Stimulated activated CD4-positive, alpha-beta T cell treated with anti-CD3 and anti-CD28 coated beads, Interleukin-4, amount 100 ng/mL, for 48 hours (primary cell): Measurements from ENCODE around the gene COL13A1.
A peak's percentile ranks its signal among the peaks of the same experiment; 100 is the strongest.

ENCODE experiments used
- DNase-seq, 2 donors: peaks; one replicate each; pipeline ENCODE4 v3.0.0-alpha.2; 2020; ENCODE audit warnings: low read depth in 2 of 2

COL13A1 gene

DNA sequence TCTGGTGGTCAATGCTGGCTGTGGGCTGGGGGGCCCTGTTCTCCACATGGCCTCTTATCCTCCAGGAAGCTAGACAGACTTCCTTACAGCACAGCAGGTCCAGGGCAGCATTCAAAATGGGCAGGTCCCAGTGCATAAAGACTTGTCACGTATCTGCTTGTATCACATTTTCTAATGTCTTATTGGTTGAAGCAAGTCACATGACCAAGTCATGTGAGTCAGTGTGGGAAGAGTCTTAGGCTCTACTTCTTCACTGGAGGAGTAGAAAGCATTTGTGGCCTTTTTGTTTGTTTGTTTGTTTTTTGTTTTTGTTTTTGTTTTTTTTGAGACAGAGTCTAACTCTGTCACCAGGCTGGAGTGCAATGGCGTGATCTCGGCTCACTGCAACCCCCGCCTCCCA lies 104.7 kb downstream of the COL13A1 start:
- DNase-seq, result no peak

DNA sequence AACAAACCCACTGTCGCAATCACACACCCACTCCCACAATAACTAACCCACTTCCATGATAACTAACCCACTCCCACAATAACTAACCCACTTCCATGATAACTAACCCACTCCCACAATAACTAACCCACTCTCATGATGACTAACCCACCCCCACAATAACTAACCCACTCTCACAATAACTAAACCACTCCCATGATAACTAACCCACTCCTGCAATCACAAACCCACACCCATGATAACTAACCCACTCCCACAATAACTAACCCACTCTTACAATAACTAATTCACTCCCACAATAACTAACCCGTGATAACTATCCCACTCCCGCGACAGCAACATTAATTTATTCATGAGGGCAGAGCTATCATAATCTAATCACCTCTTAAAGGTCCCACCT lies 105.8 kb downstream of the COL13A1 start:
- no peak for DNase-seq

DNA sequence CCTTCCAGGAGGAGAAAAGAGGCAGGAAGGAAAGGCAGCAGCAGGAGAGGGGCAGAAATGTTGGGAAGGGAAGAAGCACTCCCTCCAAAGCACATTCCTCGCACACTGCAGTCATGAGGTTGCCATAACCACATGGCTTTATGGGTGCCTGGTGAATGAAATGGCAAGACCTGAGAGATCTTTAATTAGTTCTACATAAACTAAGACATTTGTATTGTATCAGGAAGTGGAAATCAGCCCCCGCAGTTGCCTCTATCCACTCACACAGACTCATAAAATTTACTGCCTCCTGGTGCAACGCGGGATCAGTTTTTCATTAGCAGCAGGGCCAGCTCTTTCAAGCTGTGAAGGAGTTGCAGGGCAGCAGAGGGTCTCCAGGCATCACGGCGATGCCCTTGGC lies 106.4 kb downstream of the COL13A1 start:
- no peak for DNase-seq

DNA sequence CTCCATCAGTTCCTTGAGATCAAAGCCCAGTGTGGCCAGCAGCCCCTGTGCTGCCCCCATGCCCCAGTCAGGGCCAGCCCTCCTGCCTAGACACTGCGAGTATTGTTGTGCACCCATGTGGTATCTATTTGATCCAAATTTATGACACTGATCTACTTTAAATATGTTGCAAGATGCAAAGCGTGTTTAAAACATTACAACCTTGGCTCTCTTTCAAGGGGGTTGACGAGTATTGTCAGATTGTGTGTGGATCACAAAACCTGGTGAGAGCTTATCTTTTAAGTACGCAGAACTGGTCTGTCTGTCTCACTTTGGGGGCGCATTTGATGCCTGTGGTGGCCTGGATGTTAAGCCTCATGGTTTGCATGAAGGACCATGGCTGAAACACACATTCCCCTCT lies 108.9 kb downstream of the COL13A1 start:
- no peak for DNase-seq

DNA sequence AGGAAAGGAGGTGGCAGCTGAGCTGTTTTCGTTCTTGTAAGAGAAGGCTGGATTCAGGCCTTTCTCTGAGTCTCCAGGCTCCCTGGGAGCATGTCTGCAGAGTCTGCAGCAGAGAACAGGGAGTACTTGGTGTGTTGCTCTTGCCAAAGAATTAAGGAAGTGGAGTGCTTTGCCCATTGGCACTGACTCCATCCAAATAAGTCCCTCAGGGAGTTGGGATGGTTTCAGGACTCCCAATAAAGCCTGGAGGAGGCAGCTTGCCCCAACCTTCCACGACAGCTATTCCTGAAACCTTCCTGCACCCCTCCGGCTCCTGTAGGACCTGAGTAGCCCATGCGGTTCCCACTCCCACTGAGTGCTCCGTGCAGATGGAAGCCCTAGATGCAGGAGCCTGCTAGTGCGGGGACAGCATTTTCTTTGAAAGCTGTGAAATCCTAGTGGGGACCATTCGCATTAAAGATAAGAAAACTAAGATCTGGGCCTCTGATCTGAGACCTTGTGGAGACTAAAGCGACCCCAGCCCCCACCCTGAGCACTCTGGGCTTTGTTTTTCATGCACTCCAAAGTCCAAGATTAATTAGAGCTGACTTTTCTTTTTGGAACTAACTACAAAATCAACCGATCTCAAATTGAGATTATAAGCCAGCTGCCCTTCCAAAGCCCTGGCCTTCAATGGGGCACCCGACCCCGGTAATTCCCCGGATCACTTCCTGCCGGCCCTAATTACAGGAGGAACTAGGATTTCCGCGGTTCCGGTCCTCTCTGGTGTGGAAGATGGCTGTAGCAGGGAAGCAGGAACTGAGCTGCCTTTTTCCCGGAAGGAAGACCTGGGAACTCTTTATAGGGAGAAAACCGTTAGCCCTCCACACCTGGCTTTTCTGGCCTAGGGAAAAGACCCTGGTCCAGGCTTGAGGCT lies 110.2 kb downstream of the COL13A1 start:
- no peak for DNase-seq

DNA sequence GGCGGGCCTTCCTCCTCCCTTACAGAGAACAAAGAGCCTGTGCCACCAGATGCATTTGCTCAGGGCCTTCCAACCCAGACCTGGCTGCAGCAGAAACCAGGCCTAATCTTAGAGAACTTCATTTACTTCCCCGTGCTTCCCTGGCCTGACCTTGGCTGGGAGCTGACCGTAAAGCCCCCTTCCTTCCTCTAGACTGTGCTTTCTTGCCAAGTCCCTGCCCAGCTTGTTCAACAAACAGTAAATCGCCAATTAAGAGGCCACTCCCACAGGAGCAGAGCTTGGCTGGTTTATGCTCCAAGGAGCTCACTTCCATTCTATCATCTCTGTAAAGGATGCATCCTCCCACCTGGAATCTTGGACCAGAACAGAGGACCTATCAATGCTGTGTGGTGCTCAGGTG lies 110.9 kb downstream of the COL13A1 start:
- DNase-seq, result no peak

DNA sequence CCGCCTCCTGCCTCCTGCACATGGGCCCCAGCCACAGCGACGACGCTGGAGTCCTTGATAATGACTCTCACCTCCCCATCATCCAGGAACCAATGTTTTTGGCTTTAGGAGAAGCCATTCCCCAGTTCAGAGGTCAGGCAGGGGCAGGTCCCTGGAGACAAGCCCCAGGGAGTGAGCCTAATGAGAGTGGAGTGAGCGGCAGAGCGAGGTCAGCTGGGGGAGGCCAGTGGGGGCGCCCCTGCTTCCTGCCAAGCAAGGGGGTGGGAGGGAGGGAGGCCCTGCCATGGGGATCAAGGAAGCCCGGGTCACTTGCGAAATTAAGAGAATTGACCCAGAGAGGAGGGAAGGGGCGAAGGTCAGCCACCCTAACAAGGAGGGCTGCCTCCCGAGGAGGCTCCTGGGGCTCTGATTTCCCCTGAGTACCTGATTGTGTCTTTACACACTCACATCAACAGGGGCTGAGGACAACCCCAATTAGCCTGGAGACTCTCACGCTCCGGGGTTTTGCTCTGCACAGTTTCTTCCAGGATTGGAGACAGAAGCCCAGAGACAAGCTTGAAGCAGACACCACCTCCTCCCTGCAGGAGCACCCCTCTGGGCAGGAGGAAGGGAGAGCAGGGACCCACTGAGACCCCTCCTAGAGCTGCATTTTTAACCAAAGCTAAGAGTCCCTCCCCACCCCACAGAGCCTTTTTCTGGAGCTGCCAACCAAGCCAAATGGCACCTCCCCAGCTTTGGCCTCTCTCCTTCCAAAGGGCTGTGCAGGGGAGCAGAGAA lies 112.1 kb downstream of the COL13A1 start:
- no peak for DNase-seq

DNA sequence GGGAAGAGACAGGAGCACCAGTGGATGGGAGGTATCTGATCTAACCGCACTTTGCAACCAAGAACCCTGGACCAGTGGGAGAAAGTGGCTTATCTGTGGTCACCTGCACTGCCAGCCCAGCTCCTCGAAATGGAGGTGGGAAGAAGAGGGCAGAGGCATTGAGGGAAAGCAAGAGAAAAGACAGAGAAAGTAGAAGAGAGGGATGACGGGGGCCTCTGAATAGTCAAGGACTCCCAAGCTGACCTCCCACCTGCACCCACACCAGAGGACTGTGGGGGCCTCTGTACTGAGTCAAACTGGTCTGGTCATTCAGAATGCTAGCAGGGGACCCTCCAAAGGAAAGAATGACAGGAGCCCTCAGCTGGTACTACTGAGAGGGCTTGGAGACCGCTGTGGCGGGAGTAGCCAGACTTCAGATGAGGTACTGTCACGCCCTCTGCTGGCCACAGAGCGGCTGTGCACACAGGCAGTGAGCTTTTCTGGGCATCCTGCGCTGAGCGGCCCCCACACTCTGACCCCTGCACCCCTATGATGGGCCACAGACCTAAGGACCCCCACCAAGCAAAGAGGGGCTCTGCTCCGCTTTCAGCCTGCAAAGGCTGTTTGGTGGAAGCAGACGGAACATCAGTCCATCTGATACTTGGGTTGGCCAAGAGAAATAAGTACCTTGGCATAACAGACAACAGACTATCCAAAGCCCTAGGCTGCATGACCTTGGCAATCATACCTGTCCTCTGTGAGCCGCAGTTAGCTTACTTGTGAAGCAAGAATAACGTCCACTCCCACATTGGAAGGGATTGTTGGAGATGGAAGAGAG lies 112.9 kb downstream of the COL13A1 start:
- DNase-seq, result peak; percentile 34 to 61

DNA sequence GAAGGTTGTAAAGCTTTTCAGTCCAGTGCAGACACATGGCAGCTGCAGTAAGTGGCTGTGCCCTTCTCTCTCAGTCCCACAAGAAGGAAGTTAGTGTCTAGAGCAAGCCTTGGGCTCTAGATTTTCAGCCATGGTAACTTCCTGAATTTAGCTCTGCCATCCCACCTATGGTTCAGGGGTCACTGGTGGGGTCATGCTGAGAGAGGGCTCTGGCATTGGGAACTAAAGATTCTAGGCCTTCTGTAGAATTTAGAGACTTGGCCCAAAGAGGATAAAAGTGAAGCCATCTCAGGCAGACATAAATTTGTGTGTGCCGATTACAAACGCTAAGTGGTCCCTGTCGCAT lies 113.5 kb downstream of the COL13A1 start:
- no peak for DNase-seq

DNA sequence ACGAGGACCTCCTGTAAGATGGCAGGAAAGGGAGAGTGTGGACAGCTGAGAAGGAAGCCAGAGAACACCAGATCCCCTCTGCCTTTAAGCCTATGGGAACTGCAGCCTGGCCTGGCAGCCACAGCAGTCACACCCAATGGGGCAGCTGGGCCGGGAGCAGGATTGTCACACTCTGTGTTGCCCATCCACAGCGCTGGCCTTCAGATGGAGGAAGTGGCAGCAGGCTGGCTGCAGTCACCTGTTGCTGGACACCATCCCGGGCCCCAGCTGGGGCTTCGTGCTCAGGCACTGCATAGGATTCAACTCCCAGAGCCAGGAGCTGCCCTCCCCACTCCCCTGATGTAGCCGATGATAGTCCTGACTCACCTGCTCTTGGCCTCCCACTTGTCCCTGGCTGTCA lies 114.4 kb downstream of the COL13A1 start:
- no peak for DNase-seq

DNA sequence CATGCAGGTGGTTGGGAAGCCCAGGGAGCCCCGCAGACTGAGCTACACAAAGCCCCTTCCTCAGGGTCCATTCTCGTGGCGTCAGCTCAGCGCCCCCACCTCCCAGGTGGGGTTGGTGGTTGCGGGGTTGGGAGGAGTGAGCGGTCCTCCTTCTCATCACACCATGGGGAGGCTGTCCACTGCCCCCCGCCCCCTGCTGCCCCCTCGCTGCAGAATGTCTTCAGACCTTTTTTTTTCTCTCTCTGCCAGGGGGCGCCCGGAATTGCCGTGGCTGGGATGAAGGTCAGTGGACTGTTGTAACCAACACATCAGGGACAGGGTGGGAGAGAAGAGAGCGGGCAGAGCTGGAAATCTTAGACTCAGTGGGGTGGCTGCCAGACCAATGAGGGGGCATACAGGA lies 116.3 kb downstream of the COL13A1 start:
- DNase-seq, result no peak

DNA sequence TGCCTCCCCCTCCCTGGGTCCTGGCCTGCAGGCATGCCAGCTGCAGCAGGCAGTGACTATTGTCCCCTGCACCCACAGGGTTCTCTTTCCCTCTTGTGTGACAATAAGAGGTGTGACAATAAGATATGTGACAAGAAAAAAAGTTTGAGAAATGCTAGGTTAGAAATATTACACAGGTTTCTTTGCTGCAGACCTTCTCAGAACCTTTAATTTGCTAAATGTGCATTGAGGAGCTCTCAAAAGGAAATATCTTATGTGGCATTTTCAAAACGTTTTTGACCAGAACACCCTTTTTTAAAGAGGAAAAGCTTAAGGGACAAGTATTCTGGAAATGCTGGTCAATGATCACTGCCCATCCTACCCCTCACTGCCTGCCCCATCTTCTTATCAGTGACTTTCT lies 117.5 kb downstream of the COL13A1 start:
- DNase-seq, result no peak

DNA sequence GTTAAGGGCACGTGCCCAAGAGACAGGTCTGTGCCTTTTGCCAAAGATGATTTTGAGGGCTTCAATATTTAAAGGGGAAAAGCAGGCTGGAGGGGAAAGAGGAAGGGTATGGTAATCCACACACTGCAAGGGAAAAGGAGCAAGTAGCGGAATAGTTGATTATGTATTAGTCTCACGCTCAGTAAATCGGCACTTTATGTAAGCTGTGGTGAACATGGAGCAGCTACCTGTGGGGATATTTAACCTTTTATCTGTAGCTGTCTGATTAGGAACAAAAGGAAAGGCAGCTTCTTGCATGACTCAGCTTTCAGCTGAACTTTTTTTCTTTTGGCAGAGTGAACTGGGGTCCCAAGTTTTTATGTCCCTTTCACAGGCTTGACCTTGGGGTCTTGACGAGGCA lies 123.4 kb downstream of the COL13A1 start:
- DNase-seq, result no peak

DNA sequence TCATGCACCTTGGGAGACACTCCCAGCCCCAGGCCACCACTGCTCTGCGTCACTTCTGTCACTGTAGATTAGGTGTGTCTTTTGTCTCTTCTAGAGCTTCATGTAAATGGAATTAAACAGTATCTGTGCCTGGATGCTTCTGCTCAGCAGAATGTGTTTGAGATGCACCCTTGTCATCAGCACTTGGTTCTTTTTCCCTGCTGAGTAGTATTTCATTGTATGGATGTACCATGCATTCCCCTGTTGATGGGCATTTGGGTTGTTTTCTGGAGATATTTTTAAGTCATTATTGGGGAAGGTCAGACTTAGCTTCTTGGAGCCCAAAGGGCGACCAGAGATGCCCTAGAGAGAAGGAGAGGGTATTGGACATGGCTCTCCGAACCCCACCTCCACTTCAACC lies 126.6 kb downstream of the COL13A1 start:
- no peak for DNase-seq

DNA sequence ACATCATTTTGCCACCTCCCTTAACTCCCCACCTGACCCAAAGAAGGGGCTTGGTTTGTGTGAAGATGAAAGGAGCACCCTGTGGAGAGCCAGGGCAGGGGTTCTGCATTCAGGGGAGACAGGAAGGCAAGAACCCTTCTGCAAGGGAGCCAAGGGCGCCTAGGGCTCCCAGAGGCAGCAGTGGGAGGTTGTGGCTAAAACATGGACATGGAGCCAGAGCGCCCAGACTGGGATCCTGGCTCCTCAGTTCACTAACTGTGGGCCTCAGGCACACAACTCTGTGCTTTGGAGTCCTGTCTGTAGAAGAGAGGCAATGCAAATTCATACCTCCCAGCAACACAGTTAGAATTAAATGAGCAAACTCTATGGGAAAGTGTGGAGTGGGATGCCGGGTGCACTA lies 127.9 kb downstream of the COL13A1 start:
- no peak for DNase-seq

DNA sequence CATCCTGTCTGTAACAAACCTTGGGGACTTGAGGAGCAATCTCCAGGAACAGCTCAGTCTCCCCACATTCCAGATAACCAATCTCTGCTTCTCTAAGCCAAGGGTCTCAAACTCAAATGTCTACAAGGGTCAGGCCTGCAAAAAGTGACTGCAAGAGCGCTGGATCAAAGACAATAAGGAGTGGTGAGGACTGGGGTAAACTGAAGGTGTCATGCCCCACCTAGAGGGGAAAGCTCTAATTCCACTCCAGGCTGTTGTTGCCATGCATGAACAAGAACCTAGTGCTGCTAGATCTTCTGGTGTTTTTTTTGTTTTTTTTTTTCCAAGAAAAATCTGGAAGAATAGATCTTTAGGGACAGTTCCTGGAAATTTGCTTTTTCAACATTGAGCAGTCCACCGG lies 133.1 kb downstream of the COL13A1 start:
- no peak for DNase-seq

DNA sequence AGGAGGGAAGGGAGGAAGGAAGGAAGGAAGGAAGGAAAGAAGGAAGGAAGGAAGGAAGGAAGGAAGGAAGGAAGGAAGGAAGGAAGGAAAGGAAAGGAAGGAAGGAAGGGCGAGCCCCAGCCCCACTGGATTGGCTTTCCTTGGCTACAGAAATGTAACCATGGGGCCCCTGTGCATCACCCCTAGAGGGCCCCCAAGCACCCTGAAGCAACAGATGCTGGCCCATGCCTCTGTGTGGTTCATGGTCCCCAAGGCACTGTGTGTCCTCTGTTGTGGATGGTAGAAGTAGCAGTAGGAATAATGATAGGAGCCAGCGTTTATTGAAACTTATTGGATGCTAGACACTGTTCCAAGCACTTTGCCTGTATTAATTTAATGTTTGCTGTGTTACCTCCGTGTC lies 134.4 kb downstream of the COL13A1 start:
- no peak for DNase-seq

DNA sequence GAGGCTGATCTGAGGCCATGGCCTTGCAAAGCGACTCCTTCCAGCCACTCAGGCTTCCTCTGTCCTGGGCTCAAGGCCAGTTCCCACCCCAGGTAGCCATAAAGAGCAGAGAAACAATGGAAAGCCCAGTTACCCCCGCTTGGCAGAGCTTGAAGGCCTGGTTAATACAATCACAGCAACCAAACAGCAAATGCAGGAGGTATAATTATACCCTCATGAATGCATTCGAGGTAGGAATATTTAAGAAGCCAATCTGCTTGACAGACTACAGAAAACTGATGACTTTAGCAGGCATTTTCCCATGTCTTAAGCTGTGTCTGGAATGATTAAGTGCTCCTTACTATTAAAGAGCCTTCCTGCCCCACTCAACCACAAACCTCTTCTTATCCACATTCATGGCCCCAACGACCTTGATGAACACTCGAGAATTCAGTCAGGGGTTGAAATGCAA lies 136.9 kb downstream of the COL13A1 start:
- DNase-seq, result no peak

DNA sequence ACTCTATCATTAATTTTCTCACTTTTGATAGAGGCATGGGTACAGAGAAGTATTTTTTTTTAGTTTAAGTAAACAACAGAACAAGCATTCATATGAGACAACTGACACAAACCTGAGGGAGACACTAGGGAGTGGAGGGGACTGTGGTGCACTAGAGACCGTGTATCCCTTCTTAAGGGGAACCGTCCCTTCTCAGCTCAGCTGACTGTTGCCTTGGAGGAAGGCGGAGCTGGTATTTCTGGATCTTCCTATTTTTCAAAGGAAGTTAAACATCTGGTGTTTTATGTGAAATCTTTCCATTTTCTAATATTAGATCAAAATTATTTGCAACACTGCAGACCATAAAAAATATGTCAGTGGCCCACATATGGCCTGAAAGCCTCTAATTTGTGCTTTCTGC lies 137.4 kb downstream of the COL13A1 start:
- DNase-seq, result no peak

DNA sequence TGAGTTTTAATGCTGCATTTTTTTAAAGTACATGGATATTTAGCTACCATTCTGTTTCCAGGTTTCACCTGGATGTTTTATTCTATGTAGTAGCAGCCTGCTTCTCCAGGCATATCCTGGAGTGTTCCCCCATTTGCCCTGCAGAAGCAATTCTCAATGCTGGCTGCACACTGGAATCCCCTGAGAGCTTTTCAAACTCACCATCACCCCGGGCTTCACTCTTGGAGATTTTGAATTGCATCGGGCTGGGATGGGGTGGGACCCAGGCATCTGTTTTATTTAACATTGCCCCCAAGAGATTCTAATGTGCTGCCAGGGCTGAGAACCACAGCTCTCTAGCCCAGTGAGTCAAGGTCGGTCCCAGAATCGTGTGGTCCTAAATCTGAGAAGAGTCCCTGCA lies 137.8 kb downstream of the COL13A1 start:
- no peak for DNase-seq

DNA sequence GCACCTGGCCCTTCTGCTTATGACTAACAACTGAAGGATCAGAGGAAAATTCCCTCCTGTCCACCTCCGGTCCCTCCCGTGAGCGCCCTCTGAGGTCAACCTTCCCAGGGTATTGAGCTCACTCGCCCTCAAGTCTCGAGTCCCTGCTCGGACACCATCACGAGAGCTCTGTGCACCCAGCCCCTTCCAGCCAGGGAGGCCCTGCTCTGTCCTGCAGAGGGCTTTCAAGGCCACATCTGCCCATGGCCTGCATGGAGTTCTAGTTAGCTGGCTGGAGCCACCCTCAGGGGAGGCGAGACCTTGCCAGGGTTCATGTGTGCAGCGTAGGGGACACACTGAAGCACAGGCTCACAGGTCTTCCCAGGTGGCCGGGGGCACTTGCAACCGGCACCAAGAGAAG lies 140.0 kb downstream of the COL13A1 start:
- no peak for DNase-seq

DNA sequence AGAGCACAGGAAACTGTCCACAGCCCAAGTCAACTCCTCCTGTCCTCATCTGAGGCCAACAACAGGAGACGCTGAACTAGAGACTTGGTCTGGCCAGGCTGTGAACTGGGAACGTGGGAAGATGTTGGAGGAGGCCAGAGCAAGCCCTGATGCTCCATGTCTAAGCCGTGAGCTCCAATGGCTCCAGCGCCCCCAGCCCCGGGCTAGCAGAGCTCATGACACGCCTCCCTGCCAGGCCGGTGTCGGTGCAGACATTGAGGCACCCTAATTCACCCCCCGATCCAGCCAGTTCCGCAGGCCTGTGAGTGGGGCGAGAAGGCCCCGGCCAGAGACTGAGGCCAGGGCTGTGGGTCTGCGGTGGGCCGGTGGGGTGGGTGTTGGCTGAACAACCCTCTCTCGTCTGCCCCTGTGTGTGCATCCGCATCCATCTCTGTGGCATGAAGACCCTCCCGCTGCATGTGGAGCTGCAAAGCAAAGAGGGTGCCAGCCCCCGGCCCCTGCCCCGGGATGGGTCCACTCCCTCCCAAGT lies 141.7 kb downstream of the COL13A1 start:
- DNase-seq, result no peak
